ENCODE measurements around the gene MIEF2. TPM values are rescaled to one million over a fixed set of nuclear protein-coding genes. Genes with fewer than 3 reads are reported as not detected.
"Not testable (repeated sequence)": the region's sequence is repeated elsewhere in the genome, so short reads cannot be mapped to it uniquely, and the experiment has no call there.

MIEF2 gene
- polyA plus RNA-seq, 3 donors: 3.5 to 6.1 (median 4.9) TPM

- WGBS (ENCODE audit: insufficient coverage): 9% methylated on average over 3 of the region's 8 CpGs
- peaks cover 67% of the 10 kb centered on the region for H3K4me1 Mint-ChIP-seq
- intact Hi-C loops (cut with micrococcal nuclease): loop anchor here in 1 of 2 donors (2.0 kb wide), 1 partner anchor 14 kb away; the partner anchor contains the start of genes SMCR8 and TOP3A
Measured at GRCh38 chr17:18300725-18301480, 40.4 kb downstream of the MIEF2 start.

DNA sequence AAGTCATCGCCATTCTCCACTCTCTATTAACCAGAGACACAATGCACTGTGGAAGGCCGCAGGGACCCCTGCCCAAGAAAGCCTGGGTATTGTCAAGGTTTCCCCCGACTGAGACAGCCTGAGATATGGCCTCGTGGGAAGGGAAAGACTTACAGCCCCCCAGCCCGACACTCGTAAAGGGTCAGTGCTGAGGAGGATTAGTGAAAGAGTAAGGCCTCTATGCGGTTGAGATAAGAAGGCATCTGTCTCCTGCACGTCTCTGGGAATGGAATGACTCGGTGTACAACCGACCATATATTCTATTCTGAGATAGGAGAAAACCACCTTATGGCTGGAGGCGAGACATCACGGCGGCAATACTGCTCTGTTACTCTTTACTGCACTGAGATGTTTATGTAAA, 42.7 kb downstream of the MIEF2 start:
- Mint-ChIP-seq H3K27ac (peak overlapping the region in 3 of 7 donors; percentile 21 to 80 (median 41)), H3K36me3 (peaks cover 53 to 77% of the 10 kb centered on the region in 2 donors)
- peaks cover 51 to 75% of the 10 kb centered on the region in 2 donors for H3K36me3 ChIP-seq (replicated peaks in 1 of 2; ENCODE audit: control insufficient read depth in 1 of 2, insufficient read depth in 2 of 2, low read length in 2 of 2)

More at GRCh38 chr17:18300725-18301480, 40.4 kb downstream of the MIEF2 start:
- H3K9me3 ChIP-seq (replicated peaks in 1 of 2; ENCODE audit: control insufficient read depth in 1 of 2, insufficient read depth in 1 of 2, low read length in 2 of 2): no peaks in the 10 kb centered on the region
- Mint-ChIP-seq H3K4me3 (peak overlapping the region; percentile 64 to 78), H3K27me3 (ENCODE audit: low read depth in 3 of 3) (no peaks in the 10 kb centered on the region), H3K9me3 (no peaks in the 10 kb centered on the region), H3K27ac (peak overlapping the region; percentile 91 to 97 (median 95)), H3K36me3 (peaks cover 42 to 59% of the 10 kb centered on the region in 2 donors)
- peak overlapping the region; percentile 58 for H3K4me2 ChIP-seq (replicated peaks; ENCODE audit: extremely low read depth, low read length, poor library complexity, severe bottlenecking)
- H3K4me1 ChIP-seq (ENCODE audit: control insufficient read depth in 1 of 2, insufficient read depth in 2 of 2, low read length in 2 of 2): peaks cover 62 to 70% of the 10 kb centered on the region in 2 donors
- H4K20me1 ChIP-seq (ENCODE audit: insufficient read depth, low read length): no peaks in the 10 kb centered on the region
- DNase-seq: peak; percentile 53 to 71 (median 64)
- peaks cover 44% of the 10 kb centered on the region for H3K79me2 ChIP-seq (ENCODE audit: insufficient read depth, low read length)
- no peaks in the 10 kb centered on the region for H3K27me3 ChIP-seq (ENCODE audit: control insufficient read depth in 2 of 2, insufficient read depth in 2 of 2, low read length in 2 of 2)
- TF ChIP-seq CTCF (IDR thresholded peaks at IDR 0.05): no peak
- H3K27ac ChIP-seq (ENCODE audit: low read depth in 1 of 2, low read length in 2 of 2): peak overlapping the region; percentile 72 to 85
- peak overlapping the region; percentile 13 for H3K9ac ChIP-seq (ENCODE audit: insufficient read depth, low read length, poor library complexity, severe bottlenecking)
- H3K4me3 ChIP-seq (replicated peaks in 1 of 3; ENCODE audit: low read depth in 2 of 3, low read length in 3 of 3): peak overlapping the region in 2 of 3 experiments; percentile 4 to 59
- peaks cover 31 to 54% of the 10 kb centered on the region in 2 donors for H3K36me3 ChIP-seq (replicated peaks in 1 of 2; ENCODE audit: control insufficient read depth in 1 of 2, insufficient read depth in 2 of 2, low read length in 2 of 2)
- H2AFZ ChIP-seq (ENCODE audit: insufficient read depth, low read depth, low read length, poor library complexity, severe bottlenecking): peak overlapping the region; percentile 55

More for the DNA sequence above, 42.7 kb downstream of the MIEF2 start:
- H3K27ac ChIP-seq (ENCODE audit: low read depth in 1 of 2, low read length in 2 of 2): peak overlapping the region in 1 of 2 donors; percentile 85
- peaks cover 47 to 49% of the 10 kb centered on the region in 2 donors for H3K4me1 ChIP-seq (ENCODE audit: control insufficient read depth in 1 of 2, insufficient read depth in 2 of 2, low read length in 2 of 2)
- H3K9me3 Mint-ChIP-seq; H3K4me3 Mint-ChIP-seq; H3K9me3 ChIP-seq (replicated peaks in 1 of 2; ENCODE audit: control insufficient read depth in 1 of 2, insufficient read depth in 1 of 2, low read length in 2 of 2); H3K27me3 Mint-ChIP-seq (ENCODE audit: low read depth in 3 of 3); H3K27me3 ChIP-seq (ENCODE audit: control insufficient read depth in 2 of 2, insufficient read depth in 2 of 2, low read length in 2 of 2); H3K4me3 ChIP-seq (replicated peaks in 1 of 3; ENCODE audit: low read depth in 2 of 3, low read length in 3 of 3); H3K9ac ChIP-seq (ENCODE audit: insufficient read depth, low read length, poor library complexity, severe bottlenecking); H3K4me2 ChIP-seq (replicated peaks; ENCODE audit: extremely low read depth, low read length, poor library complexity, severe bottlenecking); H4K20me1 ChIP-seq (ENCODE audit: insufficient read depth, low read length); intact Hi-C loops (cut with micrococcal nuclease); H2AFZ ChIP-seq (ENCODE audit: insufficient read depth, low read depth, low read length, poor library complexity, severe bottlenecking); DNase-seq: not testable (repeated sequence)
- H3K4me1 Mint-ChIP-seq: peaks cover 50% of the 10 kb centered on the region
- WGBS (ENCODE audit: insufficient coverage): 100% methylated on average over 6 of the region's 13 CpGs
- peaks cover 49% of the 10 kb centered on the region for H3K79me2 ChIP-seq (ENCODE audit: insufficient read depth, low read length)
